ENCODE data around the gene TIA1.

- TF ChIP-seq CTCF (IDR thresholded peaks at IDR 0.05) (no peak), EP300 (IDR thresholded peaks at IDR 0.05) (no peak)
Observed at GRCh38 chr2:70241340-70241739, 7.1 kb downstream of the TIA1 start.
